HG03066 (cell line): ENCODE data around the gene IFNGR2.
"Not testable (repeated sequence)": the region's sequence is repeated elsewhere in the genome, so short reads cannot be mapped to it uniquely, and the experiment has no call there.

ENCODE experiments used
- ATAC-seq: cut with Tn5 transposase; IDR thresholded peaks from one replicate; pipeline ENCODE4 v1.9.1; 2021; ENCODE audit warnings: low read depth; ENCODE audit not compliant: unreplicated experiment

IFNGR2 gene

DNA sequence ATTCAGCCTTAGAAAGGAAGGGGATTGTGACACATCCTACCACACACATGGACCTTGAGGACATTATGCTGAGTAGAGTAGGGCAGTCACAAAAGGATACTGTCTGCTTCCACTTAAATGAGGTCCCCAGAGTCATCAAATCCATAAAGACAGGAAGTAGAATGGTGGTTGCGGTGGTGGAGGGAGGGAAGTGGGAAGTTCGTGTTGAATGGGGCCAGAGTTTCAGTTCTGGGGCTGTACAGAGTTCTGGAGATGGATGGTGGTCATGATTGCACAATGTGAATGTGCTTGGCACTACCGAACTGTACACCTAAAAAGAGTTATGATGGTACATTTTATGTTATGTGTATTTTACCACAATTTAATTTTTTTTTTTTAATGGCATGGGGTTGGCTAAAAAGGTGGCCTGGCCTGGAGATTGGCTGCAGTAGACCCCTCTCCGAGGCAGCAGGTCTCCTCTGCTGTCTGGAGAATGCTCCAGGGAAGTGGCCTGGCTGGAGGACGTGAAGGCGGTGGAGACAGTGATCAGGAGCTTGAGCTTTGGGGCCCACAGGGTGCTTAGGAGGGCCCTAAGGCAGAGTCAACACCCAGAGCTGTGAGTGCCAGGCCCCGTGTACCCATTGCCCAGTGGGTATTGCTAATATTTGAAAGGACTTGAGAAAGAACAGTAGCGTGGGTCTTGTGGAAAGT, 30.4 kb downstream of the IFNGR2 start:
- ATAC-seq, result no peak

DNA sequence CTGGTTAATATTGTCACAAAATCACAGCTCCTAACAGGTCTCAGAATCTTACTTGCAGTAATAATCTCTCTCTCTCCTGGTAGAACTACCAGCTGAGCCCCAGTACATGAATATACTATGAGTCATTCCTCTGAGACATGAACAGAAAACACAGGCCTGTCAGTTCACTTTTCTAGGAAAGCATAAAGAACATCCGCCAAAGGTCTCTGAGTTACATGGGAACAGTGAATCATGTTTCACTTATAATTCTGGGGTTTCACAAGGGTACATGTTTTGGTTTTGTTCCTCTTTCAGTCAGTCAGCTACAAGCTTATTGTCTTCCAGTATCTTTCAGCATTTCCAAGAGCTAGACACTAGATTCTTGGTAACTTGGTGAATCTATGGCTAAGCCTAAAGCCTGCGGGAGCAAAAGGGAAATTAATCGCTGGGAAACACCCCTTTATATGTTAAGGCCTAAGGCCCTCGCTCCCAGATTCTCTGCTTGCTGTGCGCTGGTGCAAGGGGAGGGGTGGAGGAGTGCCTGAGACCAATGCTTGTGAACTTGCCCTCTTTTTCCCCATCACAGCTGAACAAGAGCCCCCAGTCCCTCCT, 31.7 kb downstream of the IFNGR2 start:
- peak; percentile 90 for ATAC-seq

DNA sequence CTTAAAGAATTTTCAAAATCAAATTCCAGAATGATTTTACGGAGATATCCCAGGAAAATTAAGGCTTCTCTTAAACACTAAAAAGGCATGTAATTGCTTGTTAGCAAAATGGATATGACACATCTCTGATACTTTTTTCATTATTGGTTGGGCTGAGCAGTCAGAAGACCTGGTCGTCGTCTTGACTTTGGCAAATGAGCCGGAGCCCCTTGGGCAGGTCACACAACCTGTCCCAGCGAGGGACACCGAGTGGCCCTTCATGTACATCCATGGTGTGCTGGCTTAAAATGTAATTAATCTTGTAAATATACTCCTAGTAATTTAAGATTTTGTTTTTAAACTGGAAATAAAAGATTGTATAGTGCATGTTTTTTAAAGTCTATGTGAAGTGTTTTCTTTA, 33.9 kb downstream of the IFNGR2 start:
- ATAC-seq, result no peak

DNA sequence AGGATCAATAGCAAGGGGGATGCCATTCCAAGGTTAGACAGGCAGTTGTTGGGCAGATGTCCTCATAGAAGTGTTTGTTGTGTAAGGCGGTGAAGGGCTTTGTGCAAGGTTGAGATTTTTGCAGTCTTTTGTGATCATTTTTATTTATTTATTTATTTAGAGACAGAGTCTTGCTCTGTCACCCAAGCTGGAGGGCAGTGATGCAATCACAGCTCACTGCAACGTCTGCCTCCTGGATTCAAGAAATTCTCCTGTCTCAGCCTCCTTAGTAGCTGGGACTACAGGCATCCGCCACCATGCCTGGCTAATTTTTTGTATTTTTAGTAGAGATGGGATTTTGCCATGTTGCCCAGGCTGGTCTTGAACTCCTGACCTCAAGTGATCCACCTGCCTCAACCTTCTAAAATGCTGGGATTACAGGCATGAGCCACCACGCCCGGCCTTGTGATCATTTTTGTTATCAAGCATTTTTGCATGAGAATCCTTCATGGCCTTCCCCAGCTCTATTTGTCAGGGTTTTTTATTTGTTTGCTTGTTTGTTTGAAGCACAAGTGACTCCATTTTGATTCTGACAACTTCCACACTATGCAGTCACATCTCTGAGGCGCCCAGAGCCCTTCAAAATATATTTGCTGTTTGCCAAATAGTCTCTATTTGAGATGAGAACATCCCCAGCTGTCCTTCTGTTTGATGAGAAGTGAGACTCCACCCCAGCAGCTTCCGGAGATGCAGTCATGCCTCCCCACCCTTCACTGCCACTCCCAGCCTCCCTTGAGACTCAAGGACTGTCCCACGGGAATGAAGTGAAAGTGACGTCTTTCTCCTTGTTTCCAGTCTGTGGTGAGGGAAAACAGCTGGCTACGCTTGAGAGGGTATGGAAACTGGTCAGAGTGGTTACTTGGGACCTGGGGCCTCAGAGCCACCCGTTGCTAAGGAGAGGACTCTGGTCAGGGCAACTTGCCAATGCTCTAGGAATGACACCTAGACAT, 38.6 kb downstream of the IFNGR2 start:
- ATAC-seq, result peak; percentile 59

DNA sequence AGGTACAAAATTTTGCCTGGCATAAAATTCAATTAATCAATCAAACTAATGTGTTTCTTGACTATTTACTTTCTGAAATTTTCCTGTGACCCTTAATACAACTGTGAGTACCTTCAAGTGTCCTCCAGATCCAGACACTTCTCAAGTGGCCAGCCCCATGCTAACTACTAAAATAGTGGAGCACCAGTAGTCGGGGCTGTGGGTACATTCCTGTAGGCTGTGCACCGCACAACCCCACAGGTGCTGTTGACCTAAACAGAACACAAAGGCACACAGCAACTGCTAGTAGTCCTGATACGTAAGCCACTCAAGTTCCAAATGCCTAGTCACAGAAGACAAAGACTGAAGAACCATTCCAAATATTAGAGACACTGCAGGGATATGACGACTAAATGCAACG, 40.0 kb downstream of the IFNGR2 start:
- ATAC-seq, result no peak

DNA sequence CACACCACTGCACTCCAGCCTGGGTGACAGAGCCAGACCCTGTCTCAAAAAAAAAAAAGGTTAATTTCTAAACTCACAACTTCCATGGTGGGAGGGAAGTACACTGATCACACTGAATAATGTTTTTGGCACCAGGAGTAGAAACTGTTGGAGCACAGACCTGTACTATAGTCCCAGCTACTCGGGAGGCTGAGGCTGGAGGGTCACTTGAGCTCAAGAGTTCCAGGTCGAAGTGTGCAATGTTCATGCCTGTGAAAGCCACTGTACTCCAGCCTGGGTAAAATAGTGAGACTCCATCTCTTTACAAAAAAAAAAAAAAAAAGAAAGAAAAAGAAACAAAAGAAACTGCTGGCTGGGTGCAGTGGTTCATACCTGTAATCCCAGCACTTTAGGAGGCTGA, 41.3 kb downstream of the IFNGR2 start:
- ATAC-seq, result no peak

DNA sequence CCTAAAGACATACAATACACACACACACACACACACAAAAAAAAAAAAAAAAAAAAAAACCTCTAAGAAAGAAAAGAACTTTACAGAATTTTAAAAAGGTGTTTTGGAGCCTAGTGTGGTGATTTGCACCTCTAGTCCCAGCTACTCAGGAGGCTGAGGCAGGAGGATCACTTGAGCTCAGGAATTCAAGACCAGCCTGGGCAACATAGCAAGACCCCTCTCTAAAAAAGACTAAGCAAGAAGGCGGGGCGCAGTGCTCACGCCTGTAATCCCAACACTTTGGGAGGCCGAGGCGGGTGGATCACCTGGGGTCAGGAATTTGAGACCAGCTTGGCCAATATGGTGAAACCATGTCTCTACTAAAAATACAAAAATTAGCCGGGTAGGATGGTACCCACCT, 43.4 kb downstream of the IFNGR2 start:
- ATAC-seq, result not testable (repeated sequence)

DNA sequence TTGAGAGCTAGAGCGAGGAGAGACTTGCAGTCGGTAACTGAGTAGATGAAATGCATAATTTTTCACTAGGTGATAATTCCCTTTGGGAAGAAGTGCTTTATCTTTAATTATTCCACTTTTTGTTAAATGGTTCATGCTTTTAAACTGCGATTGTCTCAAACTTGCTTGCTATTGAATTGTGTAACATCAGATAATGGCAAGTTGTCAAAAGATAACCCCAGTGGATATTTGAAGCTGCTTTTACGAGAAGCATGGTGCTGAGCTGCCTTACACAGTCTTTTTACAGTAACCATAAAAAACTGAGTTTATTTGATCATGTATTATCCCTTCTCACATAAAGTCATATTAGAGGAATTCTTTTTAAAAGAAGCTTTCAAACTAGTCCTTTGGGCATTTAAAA, 46.4 kb downstream of the IFNGR2 start:
- no peak for ATAC-seq

DNA sequence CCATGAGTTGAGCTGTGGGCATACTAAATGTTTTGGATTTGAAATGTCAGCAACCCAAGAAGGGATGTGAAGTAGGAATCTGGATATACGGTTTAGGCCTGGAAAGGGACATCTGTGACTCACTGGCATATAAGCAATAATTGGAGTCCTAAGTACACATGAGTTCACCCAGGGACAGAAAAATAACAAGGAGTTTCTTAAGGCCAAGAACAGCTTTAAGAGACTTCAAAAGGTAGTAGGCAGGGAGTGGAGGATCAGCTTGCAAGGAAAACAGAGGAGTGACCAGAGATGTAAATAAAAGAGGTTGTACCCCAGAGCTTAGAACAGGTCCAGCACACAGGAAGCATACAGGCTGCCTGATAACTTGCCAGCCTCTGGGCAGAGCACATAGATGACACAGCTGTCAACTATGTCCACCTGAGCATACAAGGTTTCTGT, 48.4 kb downstream of the IFNGR2 start:
- ATAC-seq, result no peak

DNA sequence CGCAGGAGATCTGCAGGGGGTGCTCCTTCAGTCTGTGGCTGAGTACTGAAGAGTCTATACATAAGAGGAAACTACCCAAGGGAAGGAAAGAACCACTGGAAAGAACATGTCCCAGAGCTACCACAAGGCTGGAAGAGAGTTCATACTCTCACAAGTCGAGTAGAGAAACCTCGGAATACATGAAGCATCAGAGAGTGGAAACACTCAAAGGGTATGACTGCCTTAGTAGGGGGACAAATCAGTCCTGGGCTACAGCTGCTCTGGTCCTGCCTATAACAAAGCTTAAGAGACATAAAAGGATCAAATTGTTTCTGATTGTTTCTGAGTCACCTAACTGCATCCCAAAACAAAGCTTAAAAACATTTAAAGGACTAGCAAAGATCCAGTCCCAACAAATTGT, 49.1 kb downstream of the IFNGR2 start:
- ATAC-seq, result no peak

DNA sequence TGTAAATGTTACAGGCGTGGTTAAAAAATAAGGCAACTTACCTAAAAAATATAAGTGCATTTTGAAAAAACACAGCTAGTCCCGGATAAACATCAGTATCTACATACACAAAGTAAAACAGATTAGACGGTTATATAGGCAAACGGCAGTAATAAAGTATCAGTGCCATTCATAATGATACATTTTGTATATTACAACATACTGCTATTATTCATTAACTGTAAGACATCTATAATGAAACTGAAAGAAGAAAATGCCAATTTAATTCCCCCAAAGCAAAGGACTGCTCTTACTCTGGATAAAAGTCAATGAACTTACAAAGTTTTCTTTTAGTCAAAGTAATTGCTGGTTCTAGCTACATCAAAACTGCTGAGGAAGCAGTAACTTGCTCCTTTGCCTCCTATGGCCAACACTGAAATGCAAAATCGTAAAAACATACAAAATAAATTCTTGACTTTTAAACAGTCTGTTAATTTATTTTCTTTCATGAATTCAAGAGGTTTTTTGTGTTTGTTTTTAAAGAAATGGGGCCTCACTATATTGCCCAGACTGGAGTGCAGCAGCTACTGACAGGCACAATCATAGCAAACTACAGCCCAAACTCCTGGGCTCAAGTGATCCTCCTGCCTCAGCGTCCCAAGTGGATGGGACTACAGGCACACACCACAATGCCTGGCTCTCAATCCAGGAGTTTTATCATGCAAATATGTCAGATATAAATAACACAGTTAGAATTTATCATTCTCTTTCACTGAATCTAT, 52.7 kb downstream of the IFNGR2 start:
- no peak for ATAC-seq

DNA sequence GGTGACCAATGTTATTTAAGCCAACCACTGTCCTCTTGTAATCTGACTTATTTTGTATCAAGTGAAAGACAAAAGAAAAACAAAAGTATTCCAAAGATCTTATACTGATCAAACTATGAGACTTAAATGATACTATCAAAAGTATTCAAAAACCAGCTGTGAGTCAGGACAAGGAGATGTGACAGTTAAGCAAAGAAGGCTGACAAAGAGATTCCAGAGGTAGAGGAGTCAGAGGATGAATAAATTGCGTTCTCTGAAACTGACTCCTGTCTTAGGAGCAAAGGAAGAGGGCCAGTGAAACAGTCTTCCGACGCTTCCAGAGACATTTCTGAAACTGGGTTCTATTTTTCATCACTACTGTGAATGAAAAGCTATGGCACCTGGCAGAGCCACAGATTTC, 55.6 kb downstream of the IFNGR2 start:
- no peak for ATAC-seq

DNA sequence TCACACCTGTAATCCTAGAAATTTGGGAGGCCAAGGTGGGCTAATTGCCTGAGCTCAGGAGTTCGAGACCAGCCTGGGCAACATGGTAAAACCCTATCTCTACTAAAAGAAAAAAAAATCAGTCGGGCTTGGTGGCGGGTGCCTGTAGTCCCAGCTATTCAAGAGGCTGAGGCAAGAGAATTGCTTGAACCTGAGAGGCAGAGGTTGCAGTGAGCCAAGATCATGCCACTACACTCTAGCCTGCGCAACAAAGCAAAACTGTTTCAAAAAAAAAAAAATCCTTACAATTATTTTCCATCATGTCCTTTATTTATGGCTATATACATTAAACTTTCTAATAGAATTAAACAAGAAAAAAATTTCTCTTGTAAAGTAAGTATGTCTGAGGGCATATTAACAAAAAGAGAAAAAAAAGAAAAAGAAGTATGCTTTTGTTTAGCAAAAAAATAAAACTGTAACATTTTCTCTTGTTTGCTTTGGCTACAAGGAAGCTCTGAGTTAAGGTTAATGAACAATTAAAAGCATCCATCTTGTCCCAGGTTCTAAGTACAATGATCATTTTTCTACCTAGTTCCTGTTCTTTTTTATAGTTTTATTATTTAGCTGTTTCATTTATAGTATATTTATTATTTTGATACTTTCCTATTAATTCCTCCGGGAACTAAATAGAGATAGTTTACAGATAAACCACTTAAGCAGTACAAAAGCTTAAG, 58.5 kb downstream of the IFNGR2 start:
- ATAC-seq, result no peak

DNA sequence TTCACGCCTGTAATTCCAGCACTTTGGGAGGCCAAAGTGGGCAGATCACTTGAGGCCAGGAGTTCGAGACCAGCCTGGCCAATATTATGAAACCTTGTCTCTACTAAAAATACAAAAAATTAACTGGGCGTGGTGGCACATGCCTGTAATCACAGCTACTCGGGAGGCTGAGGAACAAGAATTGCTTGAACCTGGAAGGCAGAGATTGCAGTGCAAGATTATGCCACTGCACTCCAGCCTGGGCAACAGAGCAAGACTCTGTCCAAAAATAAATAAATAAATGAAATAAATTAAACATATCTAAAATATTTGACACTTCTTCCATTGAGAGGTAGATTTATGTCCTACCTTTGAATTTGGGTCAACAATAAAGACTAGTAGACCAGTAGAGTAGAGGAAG, 66.0 kb downstream of the IFNGR2 start:
- ATAC-seq, result not testable (repeated sequence)

DNA sequence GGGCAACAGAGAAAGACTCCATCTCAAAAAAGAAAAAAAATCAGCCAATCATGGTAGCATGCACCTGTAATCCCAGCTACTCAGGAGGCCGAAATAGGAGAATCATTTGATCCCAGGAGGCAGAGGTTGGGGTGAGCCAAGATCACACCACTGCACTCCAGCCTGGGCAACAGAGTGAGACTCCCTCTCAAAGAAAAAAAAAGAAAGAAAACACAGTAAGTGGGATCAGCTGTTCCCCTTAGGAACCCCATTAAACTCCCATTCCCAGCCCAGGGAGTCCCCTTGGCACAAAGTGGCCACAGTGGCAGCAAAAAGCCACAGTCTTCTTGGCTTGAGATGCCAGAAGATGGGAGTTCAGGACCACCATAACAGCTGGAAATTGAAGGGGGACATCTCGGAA, 67.5 kb downstream of the IFNGR2 start:
- ATAC-seq, result no peak

DNA sequence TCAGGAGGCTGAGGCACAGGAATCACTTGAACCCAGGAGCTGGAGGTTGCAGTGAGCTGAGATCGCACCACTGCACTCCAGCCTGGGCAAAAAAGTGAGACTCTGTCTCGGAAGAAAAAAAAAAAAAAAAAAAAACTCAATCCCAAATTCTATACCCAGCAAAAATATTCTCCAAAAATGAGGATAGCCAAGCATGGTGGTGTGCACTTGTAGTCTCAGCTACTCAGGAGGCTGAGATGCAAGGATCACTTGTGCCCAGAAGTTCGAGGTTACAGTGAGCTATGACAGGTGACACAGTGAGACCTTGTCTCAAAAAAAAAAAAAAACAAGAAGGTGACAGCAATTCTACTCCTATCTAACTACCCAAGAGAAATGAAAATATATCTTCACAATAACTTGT, 70.1 kb downstream of the IFNGR2 start:
- ATAC-seq, result no peak

DNA sequence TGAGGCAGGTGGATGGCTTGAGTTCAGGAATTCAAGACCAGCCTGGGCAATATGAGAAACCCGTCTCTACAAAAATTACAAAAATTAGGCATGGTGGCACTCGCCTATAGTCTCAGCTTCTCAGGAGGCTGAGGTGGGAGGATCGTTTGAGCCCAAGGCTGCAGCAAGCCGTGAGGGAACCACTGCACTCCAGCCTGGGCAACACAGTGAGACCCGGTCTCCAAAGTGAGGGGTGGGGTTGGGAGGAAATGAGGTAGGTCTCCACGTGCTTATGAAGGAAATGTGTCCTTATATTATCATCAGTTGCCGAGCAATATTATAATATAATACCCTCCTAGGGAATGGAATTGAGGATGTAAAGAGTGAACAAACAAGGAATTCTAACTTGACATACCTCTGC, 73.9 kb downstream of the IFNGR2 start:
- ATAC-seq, result no peak

DNA sequence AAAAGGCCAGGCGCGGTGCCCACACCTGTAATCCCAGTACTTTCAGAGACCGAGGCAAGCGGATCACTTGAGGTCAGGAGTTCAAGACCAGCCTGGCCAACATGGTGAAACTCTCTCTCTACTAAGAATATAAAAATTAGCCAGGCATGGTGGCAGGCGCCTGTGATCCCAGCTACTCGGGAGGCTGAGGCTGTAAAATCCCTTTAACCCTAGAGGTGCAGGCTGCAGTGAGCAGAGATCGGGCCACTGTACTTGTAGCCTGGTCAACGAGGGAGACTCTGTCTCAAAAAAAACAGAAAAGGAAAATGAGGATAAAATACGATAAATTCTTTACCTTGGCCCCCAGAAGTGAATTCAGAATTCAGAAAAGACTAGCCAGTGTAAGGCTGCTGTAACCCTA, 75.0 kb downstream of the IFNGR2 start:
- ATAC-seq, result no peak

DNA sequence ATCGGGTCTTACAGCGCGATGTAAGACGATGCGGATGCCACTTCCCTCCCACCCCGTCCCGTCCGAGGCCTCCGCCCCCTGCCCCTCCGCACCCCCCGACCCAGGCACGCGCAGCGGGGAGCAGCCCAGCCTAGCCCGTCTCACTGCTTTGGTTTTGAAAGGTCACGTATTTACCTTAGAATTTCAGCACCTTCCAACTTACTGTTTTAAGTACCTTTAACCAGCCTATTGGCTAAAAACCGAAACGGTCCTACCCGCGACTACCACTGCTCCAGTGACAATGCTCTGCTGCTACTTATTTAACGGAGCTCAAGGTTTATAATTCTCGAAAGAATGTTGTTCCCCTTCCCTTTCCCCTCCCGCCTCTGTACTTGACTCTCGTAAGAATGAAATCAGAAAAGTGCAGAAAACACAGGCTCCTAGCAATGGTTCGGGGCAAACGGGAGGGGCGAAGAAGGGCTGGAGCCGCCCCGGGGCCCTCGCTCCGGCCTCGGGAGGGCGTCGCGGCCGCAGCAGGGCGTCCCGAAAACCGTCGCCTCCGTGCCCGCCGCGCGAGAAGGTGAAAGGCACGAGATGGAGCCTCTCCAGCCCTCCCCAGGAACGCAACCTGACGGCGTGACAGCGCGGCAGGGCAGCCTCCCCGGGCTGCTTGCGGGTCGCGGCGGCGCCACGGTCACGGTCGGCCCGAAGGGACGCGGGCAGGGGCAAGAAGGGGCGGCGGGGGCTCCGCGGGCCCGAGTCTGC, 75.9 kb downstream of the IFNGR2 start:
- ATAC-seq, result peak; percentile 32
